PC-9 (cell line): Measurements from ENCODE around the gene ZNF41.

Experiments used
- EZH2 ChIP-seq: fragments of 200-600 bp; sonication (generic); IDR thresholded peaks from 2 replicates; pipeline ENCODE4 v1.8.0; 2017; ENCODE audit warnings: antibody characterized with exemption, low read depth
- TF ChIP-seq, protein P1 (sequence below): fragments of 200-600 bp; sonication (generic); conservative IDR thresholded peaks from 2 replicates; pipeline ENCODE4 v1.6.1; 2017; ENCODE audit warnings: mixed run types, antibody characterized with exemption, mild to moderate bottlenecking, moderate library complexity

GRCh38 chrX:47460561-47460960 lies 22.5 kb downstream of the ZNF41 start:
- no peak for TF ChIP-seq EZH2
- TF ChIP-seq, protein P1, sequence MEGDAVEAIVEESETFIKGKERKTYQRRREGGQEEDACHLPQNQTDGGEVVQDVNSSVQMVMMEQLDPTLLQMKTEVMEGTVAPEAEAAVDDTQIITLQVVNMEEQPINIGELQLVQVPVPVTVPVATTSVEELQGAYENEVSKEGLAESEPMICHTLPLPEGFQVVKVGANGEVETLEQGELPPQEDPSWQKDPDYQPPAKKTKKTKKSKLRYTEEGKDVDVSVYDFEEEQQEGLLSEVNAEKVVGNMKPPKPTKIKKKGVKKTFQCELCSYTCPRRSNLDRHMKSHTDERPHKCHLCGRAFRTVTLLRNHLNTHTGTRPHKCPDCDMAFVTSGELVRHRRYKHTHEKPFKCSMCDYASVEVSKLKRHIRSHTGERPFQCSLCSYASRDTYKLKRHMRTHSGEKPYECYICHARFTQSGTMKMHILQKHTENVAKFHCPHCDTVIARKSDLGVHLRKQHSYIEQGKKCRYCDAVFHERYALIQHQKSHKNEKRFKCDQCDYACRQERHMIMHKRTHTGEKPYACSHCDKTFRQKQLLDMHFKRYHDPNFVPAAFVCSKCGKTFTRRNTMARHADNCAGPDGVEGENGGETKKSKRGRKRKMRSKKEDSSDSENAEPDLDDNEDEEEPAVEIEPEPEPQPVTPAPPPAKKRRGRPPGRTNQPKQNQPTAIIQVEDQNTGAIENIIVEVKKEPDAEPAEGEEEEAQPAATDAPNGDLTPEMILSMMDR: no peak
